ENCODE data around the gene ZFPL1. TPM values are rescaled to one million over a fixed set of nuclear protein-coding genes. Genes with fewer than 3 reads are reported as not detected.

The ZFPL1 gene
- total RNA-seq, 2 donors from 2014 or later: 36.0 to 51.2 TPM

- peaks cover 10 to 22% of the 10 kb centered on the region in 2 donors for H3K4me1 ChIP-seq (ENCODE audit: control insufficient read depth in 1 of 2, low read depth in 2 of 2)
- H3K4me3 ChIP-seq: peak overlapping the region; percentile 80
- ATAC-seq (ENCODE audit: insufficient number of reproducible peaks, low FRiP score, low read depth) (no peak), DNase-seq (ENCODE audit: low spot score) (no peak)
- no peak for TF ChIP-seq CTCF (IDR thresholded peaks at IDR 0.05)
- H3K9me3 ChIP-seq: no peaks in the 10 kb centered on the region
- no peaks in the 10 kb centered on the region for H3K27me3 ChIP-seq (replicated peaks; ENCODE audit: insufficient read depth)
- peak overlapping the region; percentile 77 to 83 for H3K27ac ChIP-seq
- H3K36me3 ChIP-seq: peaks cover 15% of the 10 kb centered on the region
Measured at GRCh38 chr11:65084598-65085375, 765 bp downstream of the ZFPL1 start.

GRCh38 chr11:65085446-65085845, 1.4 kb downstream of the ZFPL1 start:
- Histone ChIP-seq H3K27ac (no peak overlapping the region), H3K9me3 (no peaks in the 10 kb centered on the region), H3K4me3 (no peak overlapping the region), H3K4me1 (ENCODE audit: control insufficient read depth in 1 of 2, low read depth in 2 of 2) (peaks cover 10 to 22% of the 10 kb centered on the region in 2 donors), H3K36me3 (peaks cover 15% of the 10 kb centered on the region), H3K27me3 (replicated peaks; ENCODE audit: insufficient read depth) (no peaks in the 10 kb centered on the region)
- DNase-seq (ENCODE audit: low spot score) (no peak), ATAC-seq (ENCODE audit: insufficient number of reproducible peaks, low FRiP score, low read depth) (no peak)
- TF ChIP-seq CTCF (IDR thresholded peaks at IDR 0.05): no peak

DNA sequence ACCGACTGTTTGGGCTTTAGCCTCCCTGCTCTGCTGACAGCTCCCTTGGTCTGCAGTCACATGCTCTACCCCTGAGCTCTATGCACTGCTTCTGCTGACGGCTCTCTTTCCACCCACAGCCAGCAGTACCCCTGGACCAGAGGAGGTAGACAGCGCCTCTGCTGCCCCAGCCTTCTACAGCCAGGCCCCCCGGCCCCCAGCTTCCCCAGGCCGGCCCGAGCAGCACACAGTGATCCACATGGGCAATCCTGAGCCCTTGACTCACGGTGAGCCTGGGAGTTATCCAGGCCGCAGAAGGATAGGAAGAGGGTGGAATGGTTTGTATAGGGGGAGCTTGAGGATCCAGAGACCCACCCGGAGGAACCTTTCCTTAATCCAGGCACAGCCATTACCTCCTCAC, 2.8 kb downstream of the ZFPL1 start:
- H3K4me3 ChIP-seq: no peak overlapping the region
- no peak for TF ChIP-seq CTCF (IDR thresholded peaks at IDR 0.05)
- no peaks in the 10 kb centered on the region for H3K27me3 ChIP-seq (replicated peaks; ENCODE audit: insufficient read depth)
- H3K36me3 ChIP-seq: peaks cover 15% of the 10 kb centered on the region
- H3K4me1 ChIP-seq (ENCODE audit: control insufficient read depth in 1 of 2, low read depth in 2 of 2): peaks cover 10 to 22% of the 10 kb centered on the region in 2 donors
- H3K27ac ChIP-seq: no peak overlapping the region
- DNase-seq (ENCODE audit: low spot score) (no peak), ATAC-seq (ENCODE audit: insufficient number of reproducible peaks, low FRiP score, low read depth) (no peak)
- no peaks in the 10 kb centered on the region for H3K9me3 ChIP-seq

GRCh38 chr11:65087216-65087615, 3.2 kb downstream of the ZFPL1 start:
- no peak for DNase-seq (ENCODE audit: low spot score)
- H3K36me3 ChIP-seq: peaks cover 15% of the 10 kb centered on the region
- no peak overlapping the region for H3K4me3 ChIP-seq
- TF ChIP-seq CTCF (IDR thresholded peaks at IDR 0.05): no peak
- no peak overlapping the region for H3K27ac ChIP-seq
- no peaks in the 10 kb centered on the region for H3K9me3 ChIP-seq
- peaks cover 10 to 22% of the 10 kb centered on the region in 2 donors for H3K4me1 ChIP-seq (ENCODE audit: control insufficient read depth in 1 of 2, low read depth in 2 of 2)
- no peaks in the 10 kb centered on the region for H3K27me3 ChIP-seq (replicated peaks; ENCODE audit: insufficient read depth)
- ATAC-seq (ENCODE audit: insufficient number of reproducible peaks, low FRiP score, low read depth): no peak

DNA sequence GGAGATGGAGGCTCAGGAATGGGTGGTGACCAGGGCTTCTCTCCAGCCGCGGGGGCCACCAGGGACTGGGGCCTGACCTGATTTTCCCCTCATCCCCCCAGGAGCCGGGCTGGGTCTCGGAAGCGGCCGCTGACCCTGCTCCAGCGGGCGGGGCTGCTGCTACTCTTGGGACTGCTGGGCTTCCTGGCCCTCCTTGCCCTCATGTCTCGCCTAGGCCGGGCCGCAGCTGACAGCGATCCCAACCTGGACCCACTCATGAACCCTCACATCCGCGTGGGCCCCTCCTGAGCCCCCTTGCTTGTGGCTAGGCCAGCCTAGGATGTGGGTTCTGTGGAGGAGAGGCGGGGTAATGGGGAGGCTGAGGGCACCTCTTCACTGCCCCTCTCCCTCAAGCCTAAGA, 3.8 kb downstream of the ZFPL1 start:
- no peak for TF ChIP-seq CTCF (IDR thresholded peaks at IDR 0.05)
- peaks cover 10 to 22% of the 10 kb centered on the region in 2 donors for H3K4me1 ChIP-seq (ENCODE audit: control insufficient read depth in 1 of 2, low read depth in 2 of 2)
- no peaks in the 10 kb centered on the region for H3K9me3 ChIP-seq
- DNase-seq (ENCODE audit: low spot score): no peak
- H3K27ac ChIP-seq: no peak overlapping the region
- H3K36me3 ChIP-seq: peaks cover 15% of the 10 kb centered on the region
- no peak overlapping the region for H3K4me3 ChIP-seq
- H3K27me3 ChIP-seq (replicated peaks; ENCODE audit: insufficient read depth): no peaks in the 10 kb centered on the region
- ATAC-seq (ENCODE audit: insufficient number of reproducible peaks, low FRiP score, low read depth): no peak
